Measurements from ENCODE around the gene PNMT.
A peak's percentile ranks its signal among the peaks of the same experiment; 100 is the strongest.

The PNMT gene

DNA sequence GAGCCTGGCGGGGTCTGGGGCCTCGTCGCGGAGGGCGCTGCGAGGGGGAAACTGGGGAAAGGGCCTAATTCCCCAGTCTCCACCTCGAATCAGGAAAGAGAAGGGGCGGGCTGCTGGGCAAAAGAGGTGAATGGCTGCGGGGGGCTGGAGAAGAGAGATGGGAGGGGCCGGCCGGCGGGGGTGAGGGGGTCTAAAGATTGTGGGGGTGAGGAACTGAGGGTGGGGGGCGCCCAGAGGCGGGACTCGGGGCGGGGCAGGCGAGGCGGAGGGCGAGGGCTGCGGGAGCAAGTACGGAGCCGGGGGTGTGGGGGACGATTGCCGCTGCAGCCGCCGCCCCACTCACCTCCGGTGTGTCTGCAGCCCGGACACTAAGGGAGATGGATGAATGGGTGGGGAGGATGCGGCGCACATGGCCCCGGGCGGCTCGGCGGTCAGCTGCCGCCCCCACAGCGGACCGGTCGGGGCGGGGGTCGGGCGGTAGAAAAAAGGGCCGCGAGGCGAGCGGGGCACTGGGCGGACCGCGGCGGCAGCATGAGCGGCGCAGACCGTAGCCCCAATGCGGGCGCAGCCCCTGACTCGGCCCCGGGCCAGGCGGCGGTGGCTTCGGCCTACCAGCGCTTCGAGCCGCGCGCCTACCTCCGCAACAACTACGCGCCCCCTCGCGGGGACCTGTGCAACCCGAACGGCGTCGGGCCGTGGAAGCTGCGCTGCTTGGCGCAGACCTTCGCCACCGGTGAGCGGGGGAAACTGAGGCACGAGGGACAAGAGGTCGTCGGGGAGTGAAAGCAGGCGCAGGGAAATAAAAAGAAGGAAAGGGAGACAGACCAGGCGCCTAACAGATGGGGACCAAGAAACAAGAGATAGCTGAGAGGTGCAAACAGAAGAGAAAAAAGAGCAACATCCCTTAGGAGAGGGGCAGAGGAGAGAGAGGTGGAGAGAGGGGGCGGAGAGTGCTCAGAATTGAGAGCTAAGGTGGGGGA lies at the start of gene PNMT:
PNMT (plus strand) TSS at position 509 of the 980 bp plus-strand sequence; CDS start at position 532, 23 bp downstream.
- peak; percentile 66 for DNase-seq

DNA sequence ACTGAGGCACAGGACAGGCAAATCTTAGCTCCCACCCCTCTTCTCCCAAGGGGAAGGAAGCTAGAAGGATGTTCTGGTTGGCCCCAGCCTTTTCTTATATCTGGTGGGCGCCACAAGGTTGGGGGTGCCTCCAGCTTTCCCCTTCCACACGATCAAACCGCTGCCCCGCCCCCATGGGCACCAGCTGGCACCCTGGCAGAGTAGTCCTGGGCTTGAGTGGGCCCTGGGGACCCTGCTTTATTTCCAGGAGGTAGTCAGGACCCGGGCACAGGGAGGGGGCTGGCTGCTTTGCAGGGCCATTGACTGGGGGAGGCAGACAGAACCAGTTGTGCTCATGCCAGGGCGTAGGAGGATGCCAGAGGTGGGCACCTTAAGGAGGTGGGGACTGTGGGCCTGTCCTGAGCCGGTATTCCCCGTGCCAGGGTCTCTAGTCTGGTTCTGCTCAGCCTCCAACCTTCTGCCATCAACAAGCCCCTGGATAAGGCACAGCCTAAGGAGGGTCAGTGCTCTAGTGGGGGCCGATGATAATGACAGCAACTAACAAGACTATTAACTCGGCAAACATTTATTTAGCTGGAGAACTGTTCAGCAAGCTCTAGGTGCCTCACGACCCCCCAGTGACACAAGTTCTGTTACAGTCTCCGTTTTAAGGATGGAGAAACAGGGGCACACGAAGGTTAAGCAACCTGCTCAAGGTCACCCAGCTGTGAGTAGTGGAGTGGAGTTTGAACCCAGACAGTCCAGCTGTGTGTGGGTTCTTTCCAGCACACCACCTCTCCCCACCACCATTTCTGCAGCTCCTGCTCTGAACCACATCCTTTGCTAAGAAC lies 49.1 kb upstream of the PNMT start:
- DNase-seq, result peak; percentile 56

- no peak for DNase-seq
Observed at GRCh38 chr17:39619786-39620101, 48.5 kb upstream of the PNMT start.

GRCh38 chr17:39621523-39622379 lies 46.5 kb upstream of the PNMT start:
- DNase-seq, result peak; percentile 77

GRCh38 chr17:39622380-39623006 lies 45.8 kb upstream of the PNMT start:
- DNase-seq, result no peak

DNA sequence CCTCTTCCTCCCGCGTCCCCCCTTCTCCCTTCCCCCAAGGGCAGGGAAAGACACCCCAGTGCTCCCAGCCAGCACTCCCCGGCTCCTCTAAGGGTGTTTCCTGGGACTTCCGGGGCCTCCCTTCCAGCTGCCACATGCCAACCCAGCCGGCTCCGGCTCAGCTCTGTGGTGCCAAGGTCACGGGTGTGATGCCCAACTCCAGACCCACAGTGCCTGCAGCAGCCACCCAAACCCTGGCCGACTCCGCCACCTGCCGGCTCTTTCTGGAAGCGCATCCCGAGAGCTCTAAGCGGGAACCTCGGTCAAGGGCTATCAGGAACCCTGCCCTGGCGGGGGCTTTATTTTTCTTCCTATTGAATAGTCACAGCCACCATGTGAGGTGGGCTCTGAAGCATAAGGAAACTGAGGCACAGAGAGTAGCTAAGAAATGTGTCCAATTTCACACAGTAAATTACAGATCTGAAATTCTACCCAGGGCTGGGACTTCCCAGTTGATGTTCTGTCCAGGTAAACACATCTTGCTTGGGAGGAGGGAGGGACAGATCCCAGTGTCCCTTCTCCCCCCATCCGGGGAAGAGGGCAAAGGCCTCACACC lies 44.8 kb upstream of the PNMT start:
- peak; percentile 79 for DNase-seq

- no peak for DNase-seq
Observed at GRCh38 chr17:39624313-39624712, 43.9 kb upstream of the PNMT start.

- no peak for DNase-seq
Observed at GRCh38 chr17:39625198-39625785, 43.0 kb upstream of the PNMT start.

GRCh38 chr17:39626171-39627046 lies 41.8 kb upstream of the PNMT start, which contains the start of gene PPP1R1B:
Gene PPP1R1B, plus strand, starts transcription at chr17:39626952. Its CDS starts 441 bp downstream, at chr17:39627393.
- no peak for DNase-seq

GRCh38 chr17:39627047-39627711 lies 41.1 kb upstream of the PNMT start:
- no peak for DNase-seq

DNA sequence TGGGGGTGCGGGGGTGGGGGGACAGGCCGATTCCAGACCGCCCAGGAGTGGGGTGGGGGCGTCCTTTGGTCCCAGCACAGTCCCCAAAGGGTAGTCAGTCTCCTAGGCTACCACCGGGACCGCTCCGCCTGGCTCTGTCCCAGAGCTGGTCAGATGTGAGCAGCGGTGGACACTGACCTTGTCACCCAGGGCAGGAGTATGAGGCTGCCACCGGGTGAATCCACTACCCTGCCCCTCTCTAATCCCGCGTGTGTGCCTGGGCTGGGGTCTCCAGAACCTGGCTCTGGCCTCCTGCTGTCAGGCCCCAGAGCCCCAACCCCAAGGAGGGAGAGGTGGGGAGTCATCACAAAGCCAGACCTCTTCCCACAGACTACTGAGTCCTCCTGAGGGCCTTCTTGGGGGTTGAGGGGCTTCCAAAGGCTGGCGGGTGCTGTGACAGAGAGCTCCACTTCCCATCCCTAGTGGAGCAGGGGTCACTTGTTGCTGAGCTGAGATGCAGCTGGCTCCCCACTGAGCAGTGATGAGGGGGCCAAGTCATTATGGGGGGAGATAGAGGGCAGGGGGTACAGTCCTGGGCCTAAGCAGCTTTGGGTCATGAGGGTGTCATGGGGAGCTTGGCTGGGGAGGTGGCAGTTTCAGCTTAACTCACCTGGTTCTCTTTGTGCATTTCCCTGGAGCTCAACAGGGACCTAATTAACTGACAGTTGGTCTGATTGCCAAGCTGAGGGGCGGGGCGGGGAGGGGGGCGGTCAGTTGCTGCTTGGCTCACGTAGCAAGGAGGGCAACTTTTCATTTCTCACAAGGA lies 40.3 kb upstream of the PNMT start:
- DNase-seq, result no peak

DNA sequence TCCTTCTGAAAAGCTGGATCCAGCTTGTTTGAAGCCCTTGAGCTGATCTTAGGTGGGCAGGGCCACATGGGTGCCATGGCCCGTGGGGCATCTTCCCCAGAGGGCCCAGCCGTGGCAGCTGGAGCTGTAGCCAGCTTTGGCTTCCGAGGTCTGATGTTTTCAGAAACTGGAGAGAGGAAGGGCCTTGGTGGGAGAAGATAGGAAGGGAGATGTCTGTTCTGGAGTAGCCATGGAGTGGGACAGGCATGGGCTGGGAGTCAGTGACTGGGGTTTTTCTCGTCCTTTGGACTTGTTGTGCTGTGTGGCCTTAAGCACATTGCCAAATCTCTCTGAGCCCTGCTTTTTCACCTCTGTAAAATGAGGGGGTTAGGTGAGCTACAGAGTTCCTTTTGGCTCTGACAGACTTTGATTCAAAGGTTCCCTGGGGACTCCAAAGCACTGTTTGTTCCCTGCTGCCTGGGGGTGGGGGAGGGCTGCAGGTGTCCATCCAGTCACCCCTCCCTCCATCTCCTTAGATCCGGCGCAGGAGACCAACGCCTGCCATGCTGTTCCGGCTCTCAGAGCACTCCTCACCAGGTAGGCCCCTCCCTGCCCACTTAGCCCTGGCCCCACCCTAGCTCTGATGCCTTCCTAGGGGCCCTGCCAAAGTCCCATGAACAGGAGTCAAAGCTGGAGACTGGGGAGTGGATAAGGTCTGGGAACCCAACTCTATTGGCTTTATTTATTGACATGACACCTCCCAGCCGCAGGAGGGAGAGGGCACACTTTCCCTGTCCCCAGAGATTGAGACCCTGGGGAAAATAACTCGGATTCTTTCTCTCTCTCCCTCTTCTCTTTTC lies 39.4 kb upstream of the PNMT start:
- DNase-seq, result no peak

GRCh38 chr17:39629494-39629880 lies 38.8 kb upstream of the PNMT start:
- no peak for DNase-seq

DNA sequence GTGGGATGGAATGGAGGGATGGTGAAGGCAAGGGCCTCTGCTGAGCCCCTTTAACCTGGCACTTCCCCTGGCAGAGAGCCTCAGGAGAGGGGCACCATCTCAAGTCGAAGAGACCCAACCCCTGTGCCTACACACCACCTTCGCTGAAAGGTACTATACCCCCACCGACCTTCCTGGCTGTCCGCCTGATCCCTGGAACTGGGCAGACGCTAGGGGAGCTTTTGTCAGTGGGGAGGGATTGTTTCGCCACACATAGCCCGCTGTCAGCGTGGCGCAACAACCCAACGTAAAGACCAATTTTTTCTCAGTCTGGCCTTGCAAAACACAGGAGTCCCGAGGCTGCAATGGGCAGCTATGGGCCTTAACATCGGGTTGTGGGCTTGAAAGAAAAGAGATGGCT lies 38.4 kb upstream of the PNMT start:
- DNase-seq, result no peak

GRCh38 chr17:39631403-39631802 lies 36.9 kb upstream of the PNMT start:
- no peak for DNase-seq

DNA sequence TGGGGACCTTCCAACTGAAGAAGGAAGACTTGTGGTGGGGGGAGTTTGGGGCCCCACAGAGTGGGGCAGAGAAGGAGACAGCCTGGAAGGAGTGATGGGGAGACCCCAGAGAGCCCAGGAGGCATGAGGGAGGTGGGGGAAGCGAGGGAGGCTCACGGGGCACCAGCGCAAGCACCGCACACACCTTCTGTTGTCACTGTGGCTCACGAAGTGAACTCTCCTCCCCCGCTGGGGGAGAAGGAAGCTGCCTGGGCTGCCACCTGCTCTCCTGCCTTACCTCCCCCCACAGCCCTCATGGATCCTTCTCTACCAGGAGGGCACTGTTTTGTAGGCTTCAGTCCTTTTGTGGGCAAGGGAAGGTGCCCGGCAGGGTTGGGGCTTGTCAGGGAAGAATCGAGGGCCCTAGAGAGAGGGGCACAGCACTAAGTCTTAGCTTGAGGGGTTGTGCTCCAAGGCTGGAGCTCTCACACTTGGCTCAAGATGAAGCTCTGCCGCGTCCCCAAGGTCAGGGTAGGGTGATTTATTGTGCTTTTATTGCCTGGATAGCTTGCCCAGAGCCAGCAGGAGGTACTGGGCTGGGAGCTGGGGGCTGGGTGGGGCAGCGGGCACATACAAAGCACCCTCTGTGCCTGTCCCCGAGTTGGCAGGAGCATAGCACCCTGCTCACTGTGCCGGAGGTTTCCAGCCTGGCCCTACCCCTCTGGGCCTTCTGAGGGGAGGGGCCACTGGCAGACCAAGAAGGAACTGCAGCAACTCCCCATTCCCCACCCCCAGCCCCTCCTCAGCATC lies 35.9 kb upstream of the PNMT start:
- DNase-seq, result peak; percentile 62

GRCh38 chr17:39633570-39634183 lies 34.6 kb upstream of the PNMT start:
- no peak for DNase-seq

Data from NCI-H1092 (cell line).